GM10266 (cell line): ENCODE data around the gene BAG3.

Source experiments
- DNase-seq: peaks from one replicate; pipeline ENCODE4 v3.0.0; 2012; ENCODE audit errors: extremely low spot score
- TF ChIP-seq, protein P1 (sequence below): IDR thresholded peaks from 2 replicates; pipeline ENCODE4 v1.5.1; 2012; ENCODE audit warnings: mild to moderate bottlenecking, low read depth; ENCODE audit not compliant: control insufficient read depth, insufficient read depth; ENCODE audit errors: missing control alignments

BAG3 gene

DNA sequence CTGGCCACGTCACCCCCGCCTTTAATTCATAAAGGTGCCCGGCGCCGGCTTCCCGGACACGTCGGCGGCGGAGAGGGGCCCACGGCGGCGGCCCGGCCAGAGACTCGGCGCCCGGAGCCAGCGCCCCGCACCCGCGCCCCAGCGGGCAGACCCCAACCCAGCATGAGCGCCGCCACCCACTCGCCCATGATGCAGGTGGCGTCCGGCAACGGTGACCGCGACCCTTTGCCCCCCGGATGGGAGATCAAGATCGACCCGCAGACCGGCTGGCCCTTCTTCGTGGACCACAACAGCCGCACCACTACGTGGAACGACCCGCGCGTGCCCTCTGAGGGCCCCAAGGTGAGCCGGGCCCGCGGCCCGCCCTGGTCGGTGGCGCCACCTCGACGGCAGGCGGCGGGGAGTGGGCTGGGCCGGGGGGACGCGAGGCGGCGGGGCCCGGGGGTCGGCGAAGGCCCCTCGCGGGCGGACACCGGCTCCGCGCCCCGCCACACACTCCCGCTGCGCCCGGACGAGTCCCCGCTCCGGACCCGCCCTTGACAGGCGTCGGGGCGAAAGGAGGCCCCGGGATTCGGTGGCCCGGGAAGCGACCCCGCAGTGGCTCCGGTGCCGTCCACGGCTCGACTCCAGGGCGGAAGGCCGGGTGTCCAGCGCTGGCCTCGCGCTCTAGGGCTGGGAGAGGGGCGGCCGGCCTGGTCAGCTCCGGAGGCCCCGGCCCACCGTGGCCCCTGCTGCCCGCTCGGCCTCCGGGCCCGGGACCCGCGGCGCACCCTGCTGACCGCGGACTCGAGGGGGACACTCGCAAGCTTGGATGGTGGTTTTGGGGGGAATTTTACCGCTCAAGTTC is 557 bp downstream of the BAG3 start:
- TF ChIP-seq, protein P1, sequence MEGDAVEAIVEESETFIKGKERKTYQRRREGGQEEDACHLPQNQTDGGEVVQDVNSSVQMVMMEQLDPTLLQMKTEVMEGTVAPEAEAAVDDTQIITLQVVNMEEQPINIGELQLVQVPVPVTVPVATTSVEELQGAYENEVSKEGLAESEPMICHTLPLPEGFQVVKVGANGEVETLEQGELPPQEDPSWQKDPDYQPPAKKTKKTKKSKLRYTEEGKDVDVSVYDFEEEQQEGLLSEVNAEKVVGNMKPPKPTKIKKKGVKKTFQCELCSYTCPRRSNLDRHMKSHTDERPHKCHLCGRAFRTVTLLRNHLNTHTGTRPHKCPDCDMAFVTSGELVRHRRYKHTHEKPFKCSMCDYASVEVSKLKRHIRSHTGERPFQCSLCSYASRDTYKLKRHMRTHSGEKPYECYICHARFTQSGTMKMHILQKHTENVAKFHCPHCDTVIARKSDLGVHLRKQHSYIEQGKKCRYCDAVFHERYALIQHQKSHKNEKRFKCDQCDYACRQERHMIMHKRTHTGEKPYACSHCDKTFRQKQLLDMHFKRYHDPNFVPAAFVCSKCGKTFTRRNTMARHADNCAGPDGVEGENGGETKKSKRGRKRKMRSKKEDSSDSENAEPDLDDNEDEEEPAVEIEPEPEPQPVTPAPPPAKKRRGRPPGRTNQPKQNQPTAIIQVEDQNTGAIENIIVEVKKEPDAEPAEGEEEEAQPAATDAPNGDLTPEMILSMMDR: no peak
- DNase-seq: peak; percentile 66

DNA sequence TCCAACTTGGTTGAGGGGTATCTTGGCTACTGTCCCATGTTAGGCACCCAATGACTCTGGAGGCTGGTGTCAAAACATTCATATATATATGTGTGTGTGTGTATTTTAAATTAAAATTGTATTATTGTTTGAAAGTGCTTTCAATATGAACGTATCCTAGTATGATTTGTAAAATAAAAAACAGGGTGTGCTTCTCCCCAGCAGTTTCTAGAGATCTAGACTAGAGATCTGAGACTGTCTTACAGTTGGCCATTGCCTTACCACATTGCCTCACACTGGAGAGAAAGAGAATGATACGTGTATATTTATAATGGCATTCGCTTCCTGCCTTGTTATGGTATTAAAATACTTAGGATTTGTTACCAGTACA is 1.2 kb downstream of the BAG3 start:
- peak; percentile 77 for DNase-seq
- TF ChIP-seq, protein P1: peak; percentile 32

DNA sequence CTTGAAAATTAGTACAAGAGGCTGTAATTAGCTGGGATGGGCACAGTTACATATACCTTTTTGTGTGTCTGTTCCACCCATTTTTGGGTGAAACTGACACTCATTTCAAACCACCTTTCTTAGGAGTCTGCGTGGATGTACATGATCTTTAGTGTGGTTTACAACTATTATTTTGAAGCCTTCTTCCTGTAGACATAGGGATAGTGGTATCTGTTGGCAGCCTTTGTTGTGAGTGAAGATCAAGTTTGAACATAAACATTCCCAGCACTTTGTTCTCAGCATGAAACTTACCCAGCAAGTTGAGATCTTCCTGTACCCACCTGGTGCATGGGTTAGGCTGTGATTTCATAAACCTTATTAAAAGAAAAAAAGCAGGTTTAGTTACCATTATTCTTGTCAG is 2.0 kb downstream of the BAG3 start:
- TF ChIP-seq, protein P1: no peak

DNA sequence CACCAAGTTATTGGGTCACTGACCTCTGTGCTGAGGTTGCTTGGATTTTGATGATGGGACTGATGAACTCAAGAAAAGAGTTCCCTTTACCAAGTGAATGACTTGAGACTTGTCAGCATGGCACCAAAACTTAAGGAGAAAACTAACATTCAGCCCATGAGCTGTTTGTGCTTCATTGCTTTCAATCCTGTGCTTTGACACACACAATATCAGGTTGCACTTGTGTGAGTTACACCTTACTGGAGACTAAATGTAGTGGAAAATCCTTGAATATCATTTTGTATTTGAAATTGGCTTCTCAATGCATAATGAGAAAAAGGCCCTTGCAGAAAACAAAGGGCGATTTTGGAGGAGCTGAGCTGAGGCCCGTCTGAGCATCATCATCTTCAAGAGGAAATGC is 2.7 kb downstream of the BAG3 start:
- no peak for DNase-seq
- TF ChIP-seq, protein P1: no peak

More for the DNA sequence above, 2.0 kb downstream of the BAG3 start:
- no peak for DNase-seq

DNA sequence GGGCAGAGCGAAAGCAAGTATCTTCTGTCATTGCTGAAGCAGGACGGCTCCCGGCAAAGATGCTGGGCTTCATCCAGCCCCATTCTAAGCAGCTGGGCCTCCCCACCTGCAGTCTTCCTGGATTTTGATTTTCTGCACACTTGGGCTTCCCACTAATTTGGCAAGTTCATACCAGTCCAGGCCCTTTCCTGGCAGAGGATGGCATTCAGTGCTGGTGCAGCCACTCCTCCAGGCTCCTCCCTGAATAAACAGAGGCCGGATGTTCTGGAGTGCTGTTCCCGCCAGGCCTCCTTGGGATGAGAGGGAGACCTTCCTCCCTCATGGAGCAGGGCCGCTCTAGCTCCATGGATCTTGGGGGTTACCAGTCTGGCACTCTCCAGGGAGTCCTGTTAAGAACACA is 3.4 kb downstream of the BAG3 start:
- DNase-seq: no peak
- TF ChIP-seq, protein P1: no peak

DNA sequence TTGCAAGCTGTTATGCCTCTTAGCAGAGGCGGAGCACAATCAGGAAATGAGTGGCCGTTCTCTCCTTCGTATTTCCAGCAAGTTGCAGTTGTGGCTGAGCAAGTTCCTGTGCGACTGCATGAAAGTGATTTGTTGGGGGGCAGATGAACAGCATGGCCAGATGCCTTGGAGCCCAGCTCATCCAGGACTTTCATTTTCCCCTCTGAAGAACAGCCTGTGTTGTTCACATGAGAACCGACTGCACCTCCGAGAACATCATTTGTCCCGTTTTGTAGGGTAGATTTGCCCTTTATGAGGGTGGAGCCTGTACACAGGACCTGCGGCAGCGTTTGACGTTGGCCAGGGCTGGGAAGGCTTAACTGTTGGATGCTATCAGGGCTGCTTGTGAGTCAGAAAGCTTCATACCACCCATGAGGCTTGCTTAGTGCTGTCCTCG is 4.4 kb downstream of the BAG3 start:
- TF ChIP-seq, protein P1: no peak
- DNase-seq: no peak

DNA sequence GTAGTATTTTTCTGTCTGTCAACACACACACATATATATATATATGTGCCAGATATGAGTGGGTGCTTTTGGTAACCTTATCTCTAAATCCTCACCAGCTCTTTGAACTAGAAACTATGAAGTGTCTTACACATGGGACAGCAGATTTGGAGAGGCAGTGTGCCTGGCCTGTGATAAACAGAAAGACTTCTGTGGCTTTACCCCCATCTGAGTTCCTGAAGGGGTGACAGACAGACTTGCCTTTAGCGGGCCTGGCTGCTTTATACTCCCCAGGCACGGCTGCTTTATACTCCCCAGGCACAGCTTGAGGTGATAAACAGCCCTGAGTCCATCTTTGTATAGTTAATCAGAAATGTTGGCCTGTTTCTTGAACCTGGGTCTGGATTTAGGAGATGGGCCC is 5.6 kb downstream of the BAG3 start:
- TF ChIP-seq, protein P1: no peak
- no peak for DNase-seq
